Common myeloid progenitor, CD34-positive (primary cell): ENCODE data around the gene TBXAS1.

Experiments used
- CTCF ChIA-PET: fragments of 350-600 bp; sonication (Branson Sonifier 250); formaldehyde crosslinking; loops from one replicate; lab custom pipeline; 2021; ENCODE audit warnings: antibody characterized with exemption; lab: Charles Lee
- POLR2A ChIA-PET: fragments of 350-600 bp; sonication (Branson Sonifier 250); formaldehyde crosslinking; loops from one replicate; lab custom pipeline; 2021; ENCODE audit warnings: antibody characterized with exemption; lab: Charles Lee
- DNase-seq, 3 donors: peaks; one replicate each; pipeline versions ENCODE4 v3.0.0 to v3.0.0-alpha.2; 2013
- H3K27ac ChIP-seq, 2 experiments: 1 replicate in 1 of 2; 2 replicates in 1 of 2; pipeline ENCODE4 v1.7.0; 2013; ENCODE audit warnings: inconsistent platforms in 2 of 2, low read length in 2 of 2, mild to moderate bottlenecking in 2 of 2, low read depth in 1 of 2, moderate library complexity in 1 of 2; ENCODE audit not compliant: severe bottlenecking in 2 of 2, insufficient read depth in 1 of 2, poor library complexity in 1 of 2
- H3K27me3 ChIP-seq, 5 experiments: replicated peaks in 2 of 5; 1 replicate in 3 of 5; 2 replicates in 2 of 5; pipeline versions ENCODE4 v1.6.1 to v1.7.0; 2013; ENCODE audit warnings: low read length in 4 of 5, mild to moderate bottlenecking in 2 of 5, moderate library complexity in 2 of 5, inconsistent platforms in 1 of 5; ENCODE audit not compliant: insufficient read depth in 5 of 5, control insufficient read depth in 4 of 5
- H3K36me3 ChIP-seq, 4 experiments: 1 replicate in 2 of 4; 2 replicates in 2 of 4; pipeline versions ENCODE4 v1.6.1 to v1.7.0; 2013; ENCODE audit warnings: low read length in 3 of 4, control low read depth in 1 of 4, mild to moderate bottlenecking in 1 of 4; ENCODE audit not compliant: control insufficient read depth in 4 of 4, insufficient read depth in 4 of 4
- H3K4me1 ChIP-seq, 4 experiments: 1 replicate in 3 of 4; 2 replicates in 1 of 4; pipeline versions ENCODE4 v1.6.1 to v1.7.1; 2013; ENCODE audit warnings: low read length in 3 of 4, mild to moderate bottlenecking in 3 of 4, control low read depth in 1 of 4, inconsistent platforms in 1 of 4, moderate library complexity in 1 of 4; ENCODE audit not compliant: control insufficient read depth in 4 of 4, insufficient read depth in 4 of 4; ENCODE audit errors: control extremely low read depth in 1 of 4
- H3K4me3 ChIP-seq, 7 experiments: 1 replicate in 4 of 7; 2 replicates in 3 of 7; pipeline versions ENCODE4 v1.5.1 to v1.7.0; 2013; ENCODE audit warnings: mild to moderate bottlenecking in 7 of 7, low read length in 6 of 7, moderate library complexity in 6 of 7, inconsistent platforms in 2 of 7, low read depth in 2 of 7, control low read depth in 1 of 7; ENCODE audit not compliant: insufficient read depth in 4 of 7, control insufficient read depth in 1 of 7; ENCODE audit errors: extremely low read depth in 1 of 7
- H3K9me3 ChIP-seq, 5 experiments: 1 replicate in 4 of 5; 2 replicates in 1 of 5; pipeline versions ENCODE4 v1.6.1 to v1.7.1; 2013; ENCODE audit warnings: low read length in 4 of 5, mild to moderate bottlenecking in 2 of 5, inconsistent platforms in 1 of 5, low read depth in 1 of 5, moderate library complexity in 1 of 5; ENCODE audit not compliant: control insufficient read depth in 4 of 5, insufficient read depth in 2 of 5; ENCODE audit errors: control extremely low read depth in 1 of 5
- WGBS: methylation state at CpG from one replicate; pipeline ENCODE4 v1.1.5; 2013; ENCODE audit not compliant: insufficient coverage; 5-methylcytosine and 5-hydroxymethylcytosine counted together

Gene TBXAS1

DNA sequence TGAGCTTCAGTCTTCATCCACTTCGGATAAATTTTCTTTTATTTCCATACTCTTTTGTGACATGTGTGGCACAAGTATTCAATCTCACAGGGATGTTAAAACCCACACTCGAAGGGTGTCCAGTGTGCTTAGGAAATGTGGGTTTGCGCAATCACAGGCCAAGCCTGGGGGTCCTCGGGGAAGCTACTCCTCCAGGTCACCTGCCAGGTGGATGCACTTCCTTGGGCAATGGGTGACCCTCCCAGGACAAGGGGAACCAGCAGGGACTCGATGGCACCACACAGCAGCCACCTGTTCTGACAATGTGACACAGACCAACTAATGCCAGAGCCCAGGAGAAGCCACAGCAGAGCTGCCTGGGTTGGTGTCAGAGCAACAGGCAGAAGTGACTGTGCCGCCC is 194.7 kb downstream of the TBXAS1 start:
- no peaks in the 10 kb centered on the region for H3K27me3 ChIP-seq
- H3K4me1 ChIP-seq: no peaks in the 10 kb centered on the region
- H3K9me3 ChIP-seq: no peaks in the 10 kb centered on the region
- no peak overlapping the region for H3K4me3 ChIP-seq
- no peak overlapping the region for H3K27ac ChIP-seq
- H3K36me3 ChIP-seq: peaks cover 6 to 47% (median 17%) of the 10 kb centered on the region in 4 experiments
- WGBS: 90% methylated on average over 6 of the region's 6 CpGs
- DNase-seq: no peak
- POLR2A ChIA-PET: interaction anchor here (0.6 to 0.7 kb wide), 2 partner anchors 136 to 537 kb away, joined by 3 to 6 read pairs; no protein-coding TSS in a partner anchor
- CTCF ChIA-PET: interaction anchor here (1.8 kb wide), 1 partner anchor 18 kb away, joined by 3 read pairs; no protein-coding TSS in a partner anchor

GRCh38 chr7:140024585-140024984 is 195.5 kb downstream of the TBXAS1 start:
- no peak for DNase-seq
- WGBS: 96% methylated on average over 15 of the region's 18 CpGs
- POLR2A ChIA-PET: no interaction called here
- Histone ChIP-seq H3K27me3 (no peaks in the 10 kb centered on the region), H3K36me3 (peaks cover 6 to 47% (median 17%) of the 10 kb centered on the region in 4 experiments), H3K27ac (no peak overlapping the region), H3K4me3 (no peak overlapping the region), H3K4me1 (no peaks in the 10 kb centered on the region), H3K9me3 (no peaks in the 10 kb centered on the region)
- CTCF ChIA-PET: no interaction called here

GRCh38 chr7:140025241-140025640 is 196.2 kb downstream of the TBXAS1 start:
- CTCF ChIA-PET: no interaction called here
- WGBS: 98% methylated on average over 4 of the region's 4 CpGs
- no peak for DNase-seq
- Histone ChIP-seq H3K36me3 (peaks cover 6 to 44% (median 17%) of the 10 kb centered on the region in 4 experiments), H3K9me3 (no peaks in the 10 kb centered on the region), H3K27me3 (no peaks in the 10 kb centered on the region), H3K4me3 (no peak overlapping the region), H3K4me1 (no peaks in the 10 kb centered on the region), H3K27ac (no peak overlapping the region)
- POLR2A ChIA-PET: no interaction called here

DNA sequence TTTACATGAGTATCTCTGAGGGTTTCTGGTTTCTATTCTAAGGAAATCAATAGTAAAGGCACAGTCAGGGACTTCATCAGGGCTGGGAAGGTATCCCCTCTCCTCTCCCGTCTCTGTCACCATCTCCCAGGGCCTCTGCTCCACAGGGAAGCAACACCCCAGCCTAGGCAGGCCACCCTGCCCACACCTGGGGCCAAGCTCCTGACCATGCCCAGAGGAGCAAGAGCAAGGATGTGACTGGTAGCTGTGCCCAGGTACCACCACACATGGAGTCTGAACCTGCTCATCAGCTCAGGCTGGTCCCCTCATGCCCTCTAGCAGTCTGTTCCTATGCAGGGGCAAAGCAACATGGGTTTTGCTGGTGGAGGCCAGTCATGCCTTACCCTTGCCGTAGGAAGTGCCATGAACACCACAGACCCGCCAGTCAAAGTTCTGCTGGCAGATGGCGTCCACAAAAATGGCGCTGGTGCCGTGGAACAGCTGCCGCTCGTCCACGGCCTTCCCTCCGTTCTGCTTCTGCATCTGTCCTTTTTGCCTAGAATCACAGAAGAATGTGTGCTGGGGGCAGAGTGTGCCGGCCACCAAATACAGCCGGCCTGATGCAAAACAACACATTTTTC is 196.9 kb downstream of the TBXAS1 start:
- H3K36me3 ChIP-seq: peaks cover 6 to 42% (median 16%) of the 10 kb centered on the region in 4 experiments
- no peaks in the 10 kb centered on the region for H3K27me3 ChIP-seq
- ChIA-PET POLR2A (no interaction called here), CTCF (no interaction called here)
- 99% methylated on average over 10 of the region's 12 CpGs for WGBS
- H3K4me3 ChIP-seq: no peak overlapping the region
- no peak overlapping the region for H3K27ac ChIP-seq
- H3K9me3 ChIP-seq: no peaks in the 10 kb centered on the region
- DNase-seq: no peak
- no peaks in the 10 kb centered on the region for H3K4me1 ChIP-seq

GRCh38 chr7:140026935-140027334 is 197.9 kb downstream of the TBXAS1 start:
- CTCF ChIA-PET: no interaction called here
- H3K4me3 ChIP-seq: no peak overlapping the region
- POLR2A ChIA-PET: no interaction called here
- DNase-seq: no peak
- 95% methylated on average over 9 of the region's 9 CpGs for WGBS
- H3K27me3 ChIP-seq: no peaks in the 10 kb centered on the region
- H3K27ac ChIP-seq: no peak overlapping the region
- no peaks in the 10 kb centered on the region for H3K9me3 ChIP-seq
- H3K36me3 ChIP-seq: peaks cover 6 to 39% (median 15%) of the 10 kb centered on the region in 4 experiments
- H3K4me1 ChIP-seq: no peaks in the 10 kb centered on the region

DNA sequence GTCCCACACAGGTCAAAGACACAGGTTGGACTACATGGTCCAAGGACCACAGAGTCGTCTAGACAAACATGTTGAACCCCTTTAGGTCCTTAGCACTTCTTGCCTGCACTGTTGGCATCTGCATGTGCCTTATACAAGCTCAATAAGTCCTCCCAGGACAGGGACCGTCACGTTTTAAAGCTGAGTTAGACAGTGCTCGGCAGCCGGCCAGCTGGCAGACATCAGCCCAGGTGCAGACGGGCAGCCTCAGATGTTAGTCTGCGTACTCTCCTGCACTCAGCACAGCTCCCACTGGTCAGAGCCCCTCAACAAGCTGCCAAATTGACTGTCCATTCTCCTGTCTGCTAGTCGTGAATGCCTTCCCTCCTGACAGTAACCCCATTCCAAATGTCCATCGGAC is 198.8 kb downstream of the TBXAS1 start:
- Histone ChIP-seq H3K27ac (no peak overlapping the region), H3K4me3 (no peak overlapping the region), H3K27me3 (no peaks in the 10 kb centered on the region), H3K4me1 (peaks cover 0 to under 1% (median 0%) of the 10 kb centered on the region in 4 experiments), H3K9me3 (no peaks in the 10 kb centered on the region), H3K36me3 (peaks cover 4 to 33% (median 12%) of the 10 kb centered on the region in 4 experiments)
- no peak for DNase-seq
- ChIA-PET CTCF (interaction anchor here (0.8 kb wide), 1 partner anchor 12 kb away, joined by 3 read pairs; no protein-coding TSS in a partner anchor), POLR2A (interaction anchor here (0.6 kb wide), 1 partner anchor 90 kb away, joined by 3 read pairs; no protein-coding TSS in a partner anchor)
- 98% methylated on average over 8 of the region's 9 CpGs for WGBS

DNA sequence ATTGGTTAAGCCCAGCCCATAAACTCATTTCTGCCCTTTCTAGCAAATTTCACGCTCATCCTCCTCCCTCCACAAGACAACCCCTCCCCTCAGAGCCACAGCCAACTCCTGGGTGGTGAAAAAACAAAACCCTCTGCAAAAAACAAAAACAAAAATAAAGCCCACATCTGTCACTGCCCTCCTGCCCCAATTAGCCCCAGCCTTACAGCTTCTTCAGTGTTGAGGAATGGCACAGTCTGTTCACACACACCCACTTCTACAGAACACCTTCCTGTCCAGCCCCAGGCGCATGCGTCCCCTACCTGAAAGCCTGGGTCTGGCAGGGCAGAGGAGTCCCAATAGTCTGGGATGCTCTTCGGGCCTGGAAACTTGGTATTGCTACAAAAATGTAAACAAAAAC is 199.2 kb downstream of the TBXAS1 start:
- Histone ChIP-seq H3K4me3 (no peak overlapping the region), H3K36me3 (peaks cover 4 to 31% (median 11%) of the 10 kb centered on the region in 4 experiments), H3K4me1 (peaks cover 0 to 1% (median 0%) of the 10 kb centered on the region in 4 experiments), H3K9me3 (no peaks in the 10 kb centered on the region), H3K27me3 (no peaks in the 10 kb centered on the region), H3K27ac (no peak overlapping the region)
- no peak for DNase-seq
- POLR2A ChIA-PET: interaction anchor here (0.6 kb wide), 1 partner anchor 90 kb away, joined by 3 read pairs; no protein-coding TSS in a partner anchor
- CTCF ChIA-PET: interaction anchor here (0.8 kb wide), 1 partner anchor 13 kb away, joined by 3 read pairs; no protein-coding TSS in a partner anchor
- WGBS: 97% methylated on average over 4 of the region's 4 CpGs
